ENCODE data around the gene SRRM1. TPM values are rescaled to one million over a fixed set of nuclear protein-coding genes. Genes with fewer than 3 reads are reported as not detected.

Gene SRRM1
- 100 to 1,000 TPM; 164 to 165 TPM for total RNA-seq

GRCh38 chr1:24642481-24643362 is at the start of gene SRRM1:
SRRM1 (plus strand) TSS chr1:24643302; CDS start chr1:24643327, 25 bp downstream.

Other genes starting within 250 kb of the SRRM1 start
- 1 to 10 TPM; 6.5 to 6.8 TPM for gene STPG1, start 229.5 kb upstream of the SRRM1 start, total RNA-seq
- 10 to 100 TPM; 77.5 to 81.6 TPM for gene NIPAL3, start 227.5 kb upstream of the SRRM1 start, total RNA-seq
- 100 to 1,000 TPM; 150 to 151 TPM for gene RCAN3, start 140.5 kb upstream of the SRRM1 start, total RNA-seq
- not detected for gene NCMAP, start 87.2 kb upstream of the SRRM1 start, total RNA-seq
- 1 to 10 TPM; 8.0 to 8.3 TPM for gene CLIC4, start 102.1 kb downstream of the SRRM1 start, total RNA-seq

All from activated naive CD4-positive, alpha-beta T cell treated with anti-CD3 and anti-CD28 coated beads, Interleukin-2, amount 10 ng/mL, durations not matched to agents 5 hours and 36 hours (primary cell).